GM21619 (cell line): ENCODE results near the gene FYN.

Experiments
- ATAC-seq: cut with Tn5 transposase; IDR thresholded peaks from one replicate; pipeline ENCODE4 v1.9.1; 2021; ENCODE audit not compliant: unreplicated experiment

The FYN gene

DNA sequence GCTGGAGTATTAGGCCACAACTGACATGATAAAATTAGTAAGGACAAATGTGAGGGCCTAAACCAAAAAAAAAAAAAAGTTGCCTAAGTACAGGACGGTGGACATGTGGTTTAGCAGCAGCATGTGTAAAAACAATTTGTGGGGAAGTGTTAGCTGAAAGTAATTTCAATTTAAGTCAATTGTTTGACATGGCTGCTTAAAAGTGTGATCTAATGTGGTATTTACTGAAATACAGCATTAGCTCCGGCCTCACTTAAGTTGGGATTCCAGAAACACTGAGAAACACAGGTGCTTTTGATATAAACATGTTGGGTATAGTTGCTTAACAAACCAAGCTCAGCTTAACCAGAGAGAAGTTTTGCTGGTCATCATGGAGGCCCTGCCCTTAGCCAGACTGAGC, 119.7 kb downstream of the FYN start:
- no peak for ATAC-seq

DNA sequence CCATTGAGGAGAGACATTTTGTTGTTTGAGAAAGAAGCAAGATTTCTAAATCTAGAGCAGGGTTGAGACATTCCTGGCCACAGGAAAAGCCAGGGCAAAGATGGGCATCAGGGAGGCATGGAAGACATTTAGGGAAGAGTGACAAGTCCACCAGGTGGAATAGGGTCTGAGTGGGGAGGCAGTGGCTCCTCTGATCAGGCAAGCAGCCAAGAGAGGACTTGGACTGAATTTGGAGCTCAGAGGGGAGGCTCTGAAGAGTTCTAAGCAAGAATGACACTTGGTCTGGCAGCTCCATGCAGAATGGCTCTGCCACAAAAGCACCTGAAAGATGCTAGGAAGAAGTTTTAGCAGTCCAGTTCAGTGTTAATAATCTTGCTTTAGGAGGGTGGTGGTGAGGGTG, 120.8 kb downstream of the FYN start:
- no peak for ATAC-seq

DNA sequence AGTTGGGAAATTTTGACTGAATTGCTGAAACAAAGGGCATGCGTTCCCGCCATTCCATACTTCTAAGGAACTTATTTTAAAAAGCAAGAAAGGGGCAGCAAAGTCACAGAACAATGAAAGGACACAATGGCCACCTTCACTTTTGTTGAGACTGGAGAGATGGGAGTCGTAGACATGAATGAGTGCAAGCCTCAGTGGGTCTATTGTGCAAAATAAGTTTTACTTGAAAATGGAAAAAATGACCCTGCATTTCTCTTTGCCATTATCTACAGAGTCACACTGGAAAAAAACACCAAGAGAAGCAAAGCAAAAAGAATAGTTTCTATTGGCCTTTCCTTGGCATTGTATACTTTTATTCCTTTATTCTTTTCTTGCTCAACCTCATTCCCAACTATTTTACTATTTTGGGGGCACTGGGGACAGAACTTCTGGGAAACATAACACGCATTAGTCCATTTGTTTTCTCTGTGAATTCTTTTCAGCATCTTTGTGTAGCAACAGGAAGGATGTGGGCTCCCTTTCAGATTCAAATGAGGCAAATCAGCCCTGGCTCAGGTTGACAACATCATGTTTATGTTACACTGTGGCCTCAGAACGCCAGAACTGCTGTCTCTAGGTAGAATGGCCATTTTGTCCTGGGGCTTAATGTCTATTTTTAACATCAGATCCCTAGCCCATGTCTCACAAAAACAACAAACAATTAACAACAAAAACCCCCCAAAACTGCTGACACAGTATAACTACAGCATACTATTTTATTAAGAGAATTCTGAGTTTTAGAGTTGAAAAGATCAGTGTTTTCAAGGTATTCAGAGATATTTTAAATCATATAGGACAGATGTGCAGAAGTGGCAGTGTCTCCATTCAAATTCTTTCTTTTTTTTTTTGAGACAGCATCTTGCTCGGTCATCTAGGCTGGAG, 122.2 kb downstream of the FYN start:
- ATAC-seq = peak; percentile 93

DNA sequence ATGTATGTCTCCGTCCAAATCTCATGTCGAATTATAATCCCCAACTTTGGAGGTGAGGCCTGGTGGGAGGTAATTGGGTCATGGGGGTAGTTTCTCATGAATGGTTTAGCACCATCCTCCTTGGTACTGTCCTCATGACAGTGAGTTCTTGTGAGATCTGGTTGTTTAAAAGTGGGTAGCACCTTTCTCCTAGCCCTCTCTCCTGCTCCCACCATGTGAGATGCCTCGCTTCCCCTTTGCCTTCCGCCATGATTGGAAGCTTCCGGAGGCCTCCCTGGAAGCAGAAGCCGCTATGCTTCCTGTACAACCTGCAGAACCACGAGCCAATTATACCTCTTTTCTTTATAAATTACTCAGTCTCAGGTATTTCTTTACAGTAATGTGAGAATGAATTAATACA, 123.1 kb downstream of the FYN start:
- no peak for ATAC-seq

DNA sequence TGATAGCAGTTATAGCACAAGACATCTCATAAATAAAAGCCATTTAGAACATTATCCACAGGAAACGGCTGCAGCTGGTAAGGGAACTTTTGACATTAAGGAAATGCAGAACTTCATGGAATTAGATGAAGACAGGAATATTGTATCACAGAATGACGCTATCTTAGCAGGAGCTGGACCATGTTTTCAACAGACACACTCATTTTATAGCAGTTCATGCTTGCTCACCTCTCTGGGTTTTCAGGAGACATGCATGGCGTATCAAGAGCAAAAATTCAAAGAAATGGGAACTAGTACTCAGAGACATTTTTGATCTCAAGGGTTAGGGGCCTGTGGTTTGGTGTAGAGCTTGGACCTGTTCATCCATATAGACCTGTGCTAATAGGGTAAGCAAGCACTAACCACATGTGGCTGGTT, 125.0 kb downstream of the FYN start:
- no peak for ATAC-seq

DNA sequence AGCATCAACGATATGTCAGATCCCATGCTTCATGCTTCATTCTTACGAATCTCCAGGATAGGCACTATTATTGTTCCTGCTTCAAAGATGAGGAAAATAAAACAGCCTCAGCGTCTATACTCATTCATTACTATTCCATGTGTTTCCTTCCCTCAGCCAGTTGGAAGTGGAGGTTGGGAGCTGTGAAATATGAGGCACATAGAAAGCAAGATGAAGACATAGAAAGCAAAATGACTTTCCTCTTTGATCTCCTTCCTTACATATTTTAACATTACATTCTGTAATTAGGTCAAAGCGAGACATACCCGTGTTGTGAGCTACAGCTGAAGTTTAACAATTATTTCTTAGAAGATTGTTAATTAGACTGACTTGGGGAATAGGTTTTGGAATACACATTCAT, 125.4 kb downstream of the FYN start:
- ATAC-seq = no peak

DNA sequence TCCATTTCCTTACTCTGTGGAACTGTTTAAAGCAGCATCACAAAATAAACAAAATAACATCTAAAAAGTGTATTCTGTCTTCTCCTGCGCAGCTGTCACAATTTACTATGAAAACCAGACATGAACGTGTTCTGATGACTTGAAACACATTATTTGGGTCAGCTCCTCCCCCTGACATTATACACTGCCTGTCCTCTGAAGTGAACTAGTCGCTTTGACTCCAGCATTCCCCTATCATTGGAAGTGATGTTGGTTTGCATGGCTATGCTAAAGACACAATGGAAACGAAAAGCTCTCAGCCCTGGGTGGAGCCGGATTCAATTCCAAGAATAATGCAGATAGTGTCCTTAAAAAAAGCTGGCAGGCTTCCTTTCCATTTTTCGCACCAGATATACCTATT, 125.9 kb downstream of the FYN start:
- ATAC-seq = no peak

DNA sequence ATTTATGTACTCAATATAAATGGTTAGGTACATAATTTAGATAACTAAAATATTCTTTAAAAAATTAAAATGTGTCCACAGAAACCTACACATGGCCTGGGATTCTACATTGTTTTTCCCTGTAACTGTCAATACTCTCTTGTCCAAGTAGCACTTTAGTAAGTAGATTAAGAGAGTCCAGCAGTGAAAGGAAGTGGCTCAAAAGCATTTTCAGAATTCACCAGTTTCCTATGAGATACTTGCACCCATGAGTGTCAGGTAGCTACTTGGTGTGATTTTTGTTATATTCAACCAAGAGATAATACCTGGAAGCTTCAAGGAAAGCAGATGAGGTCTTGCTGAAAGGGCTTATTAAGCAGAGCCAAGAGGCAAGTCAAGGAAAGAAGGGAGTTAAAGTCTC, 126.3 kb downstream of the FYN start:
- no peak for ATAC-seq

DNA sequence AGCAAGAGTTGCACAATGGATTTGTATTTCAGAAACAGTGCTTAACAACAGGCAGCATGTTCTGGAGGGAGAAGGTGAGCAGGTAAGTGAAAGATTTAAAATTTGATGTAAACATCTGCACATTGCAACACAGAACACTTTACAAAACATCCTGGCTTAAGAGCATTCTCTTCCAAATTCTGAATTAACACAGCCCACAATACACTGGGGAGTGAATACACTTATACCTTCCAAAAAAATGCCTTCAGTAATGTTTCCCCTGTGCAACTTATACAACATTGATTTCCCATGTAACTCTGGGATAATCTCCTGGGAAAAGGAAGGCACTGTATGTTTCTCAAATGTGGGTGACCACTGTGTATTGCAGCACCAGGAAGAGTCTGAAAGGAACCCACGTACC, 127.6 kb downstream of the FYN start:
- no peak for ATAC-seq

DNA sequence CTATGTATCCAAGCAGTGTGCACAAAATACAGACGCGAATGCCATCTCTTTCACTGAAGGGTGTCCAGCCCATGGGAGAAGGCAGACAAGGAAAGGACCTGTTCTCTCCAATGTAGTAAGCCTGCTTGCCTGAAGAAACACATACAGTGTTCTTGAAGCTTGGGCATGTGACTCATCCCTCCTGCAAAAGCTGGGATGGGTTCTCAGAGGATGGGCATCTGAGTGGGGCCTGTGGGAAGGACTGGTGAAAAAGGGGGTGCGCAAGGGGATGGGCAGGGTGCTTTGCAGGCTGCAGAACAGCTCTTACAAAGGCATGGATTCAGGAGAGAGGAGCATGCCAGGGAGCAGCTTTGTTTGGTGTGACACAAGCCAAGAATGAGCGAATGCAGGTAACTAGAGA, 128.1 kb downstream of the FYN start:
- ATAC-seq = no peak

DNA sequence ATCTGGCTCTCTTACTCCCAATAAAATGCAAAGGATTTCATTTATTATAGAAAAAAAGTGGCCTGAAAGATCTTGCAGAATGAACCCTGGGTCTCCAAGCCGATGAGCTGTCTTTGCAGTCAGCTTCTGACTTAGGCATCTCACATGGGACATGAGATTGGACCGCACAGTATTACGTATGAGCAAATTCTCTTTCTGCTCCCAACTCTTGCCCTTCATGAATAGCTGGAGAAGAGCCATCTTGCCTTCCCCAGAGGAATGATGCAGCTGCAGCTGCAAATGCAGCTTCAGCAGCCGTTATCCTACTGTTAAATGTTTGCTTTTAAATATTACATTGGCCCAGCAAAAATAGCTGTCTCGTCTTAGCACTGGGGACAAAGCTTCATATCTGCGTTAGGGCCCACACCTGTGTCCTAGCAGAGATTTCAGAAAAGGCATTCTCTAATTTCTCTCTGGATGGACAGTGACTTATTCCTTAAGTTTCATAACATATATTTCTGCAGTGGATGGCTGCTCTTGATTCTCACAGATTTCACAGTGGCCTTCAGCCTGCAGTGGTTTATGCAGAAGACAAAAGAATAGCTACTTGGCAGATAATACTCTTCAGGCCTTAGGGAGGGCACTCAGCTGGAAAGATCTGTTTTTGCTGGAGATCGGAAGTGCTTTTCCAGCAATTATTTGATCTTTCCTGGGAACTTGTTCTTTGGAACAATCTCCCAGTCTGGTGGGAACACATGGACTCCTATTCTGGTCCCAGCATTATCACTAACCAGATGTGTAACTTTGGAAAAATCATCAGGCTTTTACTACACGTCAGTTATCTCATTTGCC, 129.2 kb downstream of the FYN start:
- ATAC-seq = no peak

DNA sequence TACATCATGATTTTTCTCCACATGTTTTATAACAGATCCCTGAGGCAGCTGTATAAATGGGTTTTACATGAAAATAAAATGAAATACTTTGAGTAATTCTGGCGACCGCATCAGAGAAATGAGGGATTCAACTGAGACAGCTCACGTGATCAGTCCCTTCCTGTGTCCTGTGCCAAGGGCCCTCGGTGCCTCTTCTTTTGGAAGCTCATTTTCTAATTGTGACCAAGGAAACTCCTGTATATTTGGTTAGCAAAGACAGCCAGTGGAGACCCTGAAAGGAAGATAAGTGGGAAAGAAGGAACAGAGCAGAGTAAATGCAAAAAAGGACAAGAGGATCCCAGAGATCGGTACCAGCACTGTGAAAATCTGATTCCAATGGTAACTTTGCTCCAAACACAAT, 129.9 kb downstream of the FYN start:
- no peak for ATAC-seq

DNA sequence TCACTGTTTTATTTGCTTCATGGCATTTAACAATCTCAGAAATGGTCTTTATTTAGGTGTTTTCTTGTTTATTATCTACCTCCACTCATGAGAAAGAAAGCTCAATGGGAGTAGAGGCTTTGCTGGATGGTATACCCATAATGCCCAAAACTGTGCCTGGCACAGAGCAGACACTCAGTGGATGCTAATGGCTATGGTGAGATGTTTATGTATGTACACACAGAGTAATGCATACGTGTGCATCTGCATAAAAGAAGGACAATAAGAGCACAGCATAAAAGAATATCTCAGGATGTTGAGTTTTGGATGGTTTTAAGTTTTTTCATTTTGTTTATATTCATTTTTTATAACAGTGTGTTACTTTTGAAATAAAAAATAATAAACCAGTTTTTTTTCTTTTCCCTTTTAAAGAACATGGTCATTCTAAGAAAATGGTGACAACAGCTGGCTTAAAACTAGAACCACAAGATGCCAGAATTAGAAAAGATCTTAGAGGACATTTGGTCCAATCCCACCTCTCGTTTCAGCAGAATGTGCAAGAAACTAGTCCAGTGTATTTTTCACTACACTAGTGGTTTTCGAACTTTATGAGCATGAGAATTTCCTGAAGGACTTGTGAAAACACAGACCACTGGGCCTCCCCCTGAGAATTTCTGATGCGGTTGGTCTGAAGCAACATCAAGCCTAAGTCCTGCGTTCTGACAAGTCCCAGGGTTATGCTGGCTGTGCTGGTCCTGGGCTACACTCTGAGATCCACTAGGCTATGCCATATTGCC, 131.9 kb downstream of the FYN start:
- peak; percentile 56 for ATAC-seq

DNA sequence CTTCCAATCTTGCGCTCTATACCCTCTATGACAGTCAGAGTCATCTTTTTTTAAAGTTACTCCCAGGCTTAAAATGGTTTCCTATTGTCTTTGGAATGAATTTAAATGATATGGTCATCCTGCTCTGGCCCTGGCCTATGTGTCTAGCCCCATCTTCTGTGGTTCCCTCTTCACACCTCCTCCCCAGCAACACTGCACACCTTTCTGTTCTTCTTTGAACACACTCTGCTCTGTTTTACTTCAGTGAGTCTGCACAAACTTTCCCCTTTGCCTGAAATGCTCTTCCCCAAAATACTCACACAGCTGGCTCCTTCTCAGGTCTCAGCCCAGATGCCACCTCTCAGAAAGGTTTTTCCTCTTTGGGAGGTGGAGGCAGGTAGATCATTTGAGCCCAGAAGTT, 132.7 kb downstream of the FYN start:
- ATAC-seq = no peak

DNA sequence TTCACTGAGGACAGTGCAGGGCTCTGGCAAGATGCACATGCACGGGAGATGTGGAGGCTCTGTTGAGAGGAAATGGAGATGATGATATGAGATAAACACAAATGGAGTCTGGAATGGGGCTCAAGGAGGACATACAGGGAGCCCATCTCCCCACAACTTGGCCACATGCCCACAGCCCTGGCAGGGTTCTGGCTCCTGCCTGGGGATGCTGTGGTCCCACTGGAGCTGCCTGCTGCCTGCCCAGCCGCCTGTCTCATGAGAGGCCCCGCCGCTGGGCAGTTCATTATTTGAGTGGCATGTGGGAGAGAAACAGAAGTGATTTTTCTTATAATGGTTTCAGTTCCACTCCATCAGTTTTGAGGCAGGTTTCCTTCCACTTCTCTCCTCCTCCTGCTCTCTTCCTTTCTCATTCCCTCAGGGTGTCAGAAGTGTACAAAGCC, 134.0 kb downstream of the FYN start:
- ATAC-seq = peak; percentile 50

DNA sequence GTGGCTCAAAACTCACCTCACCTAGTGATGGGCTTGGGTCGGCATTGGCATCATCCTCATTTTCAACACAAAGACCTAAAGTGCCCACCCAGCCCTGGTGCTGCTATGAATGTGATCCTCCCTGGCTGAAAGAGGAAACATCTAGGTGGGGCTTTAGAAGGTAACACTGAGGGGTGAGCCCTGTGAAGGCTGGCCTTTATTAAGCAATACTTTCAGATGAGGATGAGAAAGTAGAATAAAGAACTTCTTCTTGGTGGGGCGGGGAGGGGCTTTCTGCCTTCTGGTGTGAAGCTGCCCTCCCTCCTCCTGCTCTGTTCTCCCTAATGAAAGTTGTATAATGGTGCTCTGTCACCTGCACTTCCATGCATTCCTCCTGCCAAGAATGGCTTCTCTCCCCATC, 134.6 kb downstream of the FYN start:
- ATAC-seq = no peak

DNA sequence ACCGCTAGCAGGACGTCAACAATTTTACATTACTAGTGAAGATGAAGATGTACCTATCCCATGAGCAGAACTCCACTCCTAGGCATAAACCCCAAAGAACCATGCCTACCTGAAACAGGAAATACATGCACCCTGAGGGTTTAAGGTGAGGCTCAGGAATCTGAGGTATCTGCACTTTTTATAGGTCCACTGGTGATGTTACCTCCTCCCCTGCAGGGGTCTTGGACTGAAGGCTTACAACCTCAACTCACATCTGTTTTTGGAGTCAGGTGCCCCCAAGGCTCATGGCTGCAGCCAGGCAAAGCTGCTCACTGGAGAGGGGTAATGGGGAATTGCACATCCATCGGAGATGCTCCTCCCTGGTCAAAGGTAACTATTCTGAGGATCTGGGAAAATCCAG, 135.1 kb downstream of the FYN start:
- ATAC-seq = no peak

DNA sequence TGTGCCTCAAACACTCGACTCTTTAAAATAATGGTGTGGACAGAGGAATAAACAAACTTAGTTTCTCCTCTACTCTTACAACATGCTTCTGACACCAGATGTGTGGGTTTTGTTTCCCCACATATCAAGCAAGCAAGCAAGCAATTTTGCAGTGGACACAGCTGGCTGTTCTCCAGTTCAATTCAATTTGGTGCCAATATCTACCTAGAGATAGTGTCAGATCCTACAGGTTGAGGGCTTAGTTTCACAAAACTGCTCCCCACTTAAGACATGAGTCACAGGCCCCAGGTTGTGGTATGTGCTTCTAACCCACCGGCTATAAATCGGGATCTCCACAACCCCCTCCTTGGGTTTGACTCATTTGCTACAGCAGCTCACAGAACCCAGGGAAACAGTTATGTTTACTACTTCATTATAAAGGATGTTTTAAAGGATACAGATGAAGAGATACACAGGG, 136.2 kb downstream of the FYN start:
- no peak for ATAC-seq

DNA sequence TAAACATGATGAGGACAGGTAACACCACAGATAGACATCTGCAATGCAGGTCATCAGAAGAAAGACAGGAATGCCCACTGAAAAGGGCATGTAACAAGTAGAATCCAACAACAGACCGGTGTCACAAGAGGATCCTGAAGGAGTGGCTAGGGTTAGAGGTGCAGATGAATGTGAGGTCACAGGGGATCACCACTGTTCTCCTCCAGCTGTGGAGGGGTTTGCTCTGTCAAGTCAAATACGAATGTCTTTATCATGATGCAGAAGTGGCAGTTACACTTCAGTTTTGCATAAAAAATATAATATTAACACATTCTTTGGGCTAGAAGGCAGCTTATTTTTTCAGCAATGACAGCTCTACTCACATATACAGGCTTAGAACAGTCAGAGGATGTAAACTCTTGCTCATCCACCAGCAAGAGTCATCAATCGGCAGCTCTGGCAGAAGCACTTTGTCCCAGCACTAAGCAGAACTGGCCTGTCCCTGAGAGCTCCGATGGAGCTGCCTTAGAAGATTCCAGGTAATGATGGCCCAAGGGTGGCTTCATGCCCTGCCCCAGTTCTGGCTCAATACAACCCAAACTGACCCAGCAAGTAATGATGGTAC, 137.1 kb downstream of the FYN start:
- ATAC-seq = no peak

DNA sequence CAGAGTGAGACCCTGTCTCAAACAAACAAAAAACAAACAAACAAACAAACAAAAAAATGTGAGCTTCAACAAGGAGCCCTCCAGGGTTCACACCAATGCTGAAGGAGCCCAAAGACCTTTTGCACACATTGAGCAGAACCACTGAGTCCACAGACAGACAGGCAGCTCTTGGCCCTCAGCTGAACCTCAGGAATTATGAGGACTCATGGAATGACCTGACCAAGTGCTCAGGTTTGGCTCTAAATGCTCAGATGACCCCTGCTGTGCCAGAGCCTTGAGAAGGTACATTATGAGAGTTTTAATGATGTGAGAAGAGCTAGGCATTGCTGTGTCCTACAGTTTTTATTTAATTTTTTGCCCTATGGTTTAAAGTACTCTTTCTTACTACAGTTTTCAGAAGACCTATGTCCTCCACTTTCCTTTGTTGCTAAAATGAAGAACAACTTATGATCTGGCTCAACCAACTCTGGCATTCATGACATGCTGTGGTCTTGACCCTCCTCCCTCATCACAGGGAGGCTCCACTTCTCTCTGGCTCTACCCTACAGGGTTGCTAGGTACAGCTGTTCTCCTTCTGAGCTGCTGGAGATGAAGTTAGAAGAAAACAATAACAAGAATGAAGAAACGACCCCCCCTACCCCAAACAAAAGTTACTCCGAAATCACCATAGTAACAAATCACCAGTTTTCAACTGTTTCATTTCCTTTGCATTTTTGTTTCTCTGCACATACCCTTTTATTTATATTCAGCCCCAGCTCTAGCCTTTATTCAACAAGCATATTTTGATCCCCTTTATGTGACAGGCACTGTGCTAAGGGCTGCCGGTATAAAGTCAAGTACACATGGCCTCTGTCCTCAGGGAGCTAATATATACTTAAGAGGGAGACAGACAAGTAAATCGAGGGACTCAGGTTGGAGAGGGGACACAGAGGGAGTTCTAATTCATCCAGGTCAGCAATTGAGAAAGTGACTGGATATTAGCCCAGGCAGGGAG, 138.9 kb downstream of the FYN start:
- ATAC-seq = no peak
